Measurements from ENCODE around the gene GNB3.

Gene GNB3

GRCh38 chr12:6824085-6824775 is 16.5 kb upstream of the GNB3 start:
- DNase-seq, result no peak

- DNase-seq, result no peak
These were observed 15.8 kb upstream of the GNB3 start for GRCh38 chr12:6824901-6825381.

- peak; percentile 83 for DNase-seq
These were observed 15.2 kb upstream of the GNB3 start for GRCh38 chr12:6825398-6826124.

GRCh38 chr12:6826125-6826733 is 14.5 kb upstream of the GNB3 start:
- no peak for DNase-seq

- DNase-seq, result no peak
These were observed 13.8 kb upstream of the GNB3 start for GRCh38 chr12:6826734-6827436.

- DNase-seq, result peak; percentile 56
These were observed 13.3 kb upstream of the GNB3 start for GRCh38 chr12:6827437-6827911.

- peak; percentile 32 for DNase-seq
These were observed 12.5 kb upstream of the GNB3 start, which contains the start of gene P3H3 for GRCh38 chr12:6827982-6828780. TSS of gene P3H3 (plus strand) at chr12:6828407. CDS start at chr12:6828441, 34 bp downstream.

- DNase-seq, result peak; percentile 49
These were observed 11.8 kb upstream of the GNB3 start for GRCh38 chr12:6828781-6829535.

GRCh38 chr12:6829536-6830220 is 11.0 kb upstream of the GNB3 start:
- no peak for DNase-seq

GRCh38 chr12:6830286-6830890 is 10.3 kb upstream of the GNB3 start:
- no peak for DNase-seq

- DNase-seq, result no peak
These were observed 9.7 kb upstream of the GNB3 start for GRCh38 chr12:6830999-6831398.

- DNase-seq, result no peak
These were observed 9.2 kb upstream of the GNB3 start for GRCh38 chr12:6831450-6831995.

- DNase-seq, result no peak
These were observed 8.6 kb upstream of the GNB3 start for GRCh38 chr12:6832125-6832524.

GRCh38 chr12:6833189-6833890 is 7.4 kb upstream of the GNB3 start:
- no peak for DNase-seq

GRCh38 chr12:6834254-6834653 is 6.5 kb upstream of the GNB3 start:
- no peak for DNase-seq

- no peak for DNase-seq
These were observed 5.9 kb upstream of the GNB3 start for GRCh38 chr12:6834873-6835272.

GRCh38 chr12:6836851-6837250 is 3.9 kb upstream of the GNB3 start:
- DNase-seq, result no peak

- no peak for DNase-seq
These were observed 3.2 kb upstream of the GNB3 start for GRCh38 chr12:6837370-6838060.

- no peak for DNase-seq
These were observed 1.9 kb upstream of the GNB3 start for GRCh38 chr12:6838854-6839253.
